ENCODE results near the gene LMF2.

Gene LMF2

DNA sequence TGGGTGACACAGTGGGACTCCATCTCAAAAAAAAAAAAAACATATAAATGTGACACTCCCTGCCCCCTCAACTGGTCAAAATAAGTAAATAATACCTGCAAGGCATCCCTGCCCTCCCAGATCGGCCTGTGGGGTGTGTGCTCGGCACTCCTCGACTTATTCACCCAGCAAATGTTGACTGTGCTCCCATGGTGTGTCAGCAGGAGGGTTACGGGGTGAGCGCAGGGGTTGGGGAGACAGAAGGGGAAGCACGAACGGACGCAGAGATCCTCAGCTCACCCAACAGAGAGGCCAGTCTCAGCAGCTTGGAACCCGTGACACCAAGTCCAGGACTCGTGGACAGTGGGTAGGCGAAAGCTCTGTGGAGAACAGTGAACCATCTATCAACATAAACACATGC, 27.8 kb downstream of the LMF2 start:
- H3K9me3 Mint-ChIP-seq: no peaks in the 10 kb centered on the region
- H3K27ac Mint-ChIP-seq: no peak overlapping the region
- H3K4me3 Mint-ChIP-seq: peak overlapping the region; percentile 62 to 71 (median 68)
- H3K4me1 Mint-ChIP-seq: peaks cover 8% of the 10 kb centered on the region
- H3K36me3 Mint-ChIP-seq (ENCODE audit: low read depth): no peaks in the 10 kb centered on the region
- TF ChIP-seq, protein P1, sequence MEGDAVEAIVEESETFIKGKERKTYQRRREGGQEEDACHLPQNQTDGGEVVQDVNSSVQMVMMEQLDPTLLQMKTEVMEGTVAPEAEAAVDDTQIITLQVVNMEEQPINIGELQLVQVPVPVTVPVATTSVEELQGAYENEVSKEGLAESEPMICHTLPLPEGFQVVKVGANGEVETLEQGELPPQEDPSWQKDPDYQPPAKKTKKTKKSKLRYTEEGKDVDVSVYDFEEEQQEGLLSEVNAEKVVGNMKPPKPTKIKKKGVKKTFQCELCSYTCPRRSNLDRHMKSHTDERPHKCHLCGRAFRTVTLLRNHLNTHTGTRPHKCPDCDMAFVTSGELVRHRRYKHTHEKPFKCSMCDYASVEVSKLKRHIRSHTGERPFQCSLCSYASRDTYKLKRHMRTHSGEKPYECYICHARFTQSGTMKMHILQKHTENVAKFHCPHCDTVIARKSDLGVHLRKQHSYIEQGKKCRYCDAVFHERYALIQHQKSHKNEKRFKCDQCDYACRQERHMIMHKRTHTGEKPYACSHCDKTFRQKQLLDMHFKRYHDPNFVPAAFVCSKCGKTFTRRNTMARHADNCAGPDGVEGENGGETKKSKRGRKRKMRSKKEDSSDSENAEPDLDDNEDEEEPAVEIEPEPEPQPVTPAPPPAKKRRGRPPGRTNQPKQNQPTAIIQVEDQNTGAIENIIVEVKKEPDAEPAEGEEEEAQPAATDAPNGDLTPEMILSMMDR (IDR thresholded peaks at IDR 0.05; ENCODE audit: unreplicated experiment in 3 of 3): no peak
- peaks cover 51% of the 10 kb centered on the region for H3K27me3 Mint-ChIP-seq (ENCODE audit: low read depth)

DNA sequence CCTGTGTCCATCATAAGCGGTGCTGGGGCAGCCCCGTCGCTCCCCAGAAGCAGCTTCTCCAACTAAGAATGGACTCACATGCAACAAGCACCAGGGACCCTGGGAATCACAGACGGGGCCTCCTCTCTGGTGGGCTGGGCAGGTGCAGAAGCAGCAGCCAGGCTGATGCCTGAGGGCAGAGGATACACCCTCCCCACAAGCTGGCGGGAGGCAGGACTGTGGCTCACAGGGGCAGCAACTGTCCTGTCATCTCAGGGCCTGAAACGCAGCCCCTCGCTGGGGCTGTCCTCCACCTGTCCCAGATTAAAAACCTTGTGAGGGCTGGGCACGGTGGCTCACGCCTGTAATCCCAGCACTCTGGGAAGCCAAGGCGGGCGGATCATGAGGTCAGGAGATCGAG, 29.6 kb downstream of the LMF2 start:
- Mint-ChIP-seq H3K27me3 (ENCODE audit: low read depth) (peaks cover 49% of the 10 kb centered on the region), H3K4me3 (peak overlapping the region; percentile 37 to 85 (median 68)), H3K4me1 (peaks cover 22% of the 10 kb centered on the region), H3K27ac (no peak overlapping the region), H3K36me3 (ENCODE audit: low read depth) (no peaks in the 10 kb centered on the region), H3K9me3 (no peaks in the 10 kb centered on the region)
- TF ChIP-seq, protein P1 (IDR thresholded peaks at IDR 0.05; ENCODE audit: unreplicated experiment in 3 of 3): no peak

DNA sequence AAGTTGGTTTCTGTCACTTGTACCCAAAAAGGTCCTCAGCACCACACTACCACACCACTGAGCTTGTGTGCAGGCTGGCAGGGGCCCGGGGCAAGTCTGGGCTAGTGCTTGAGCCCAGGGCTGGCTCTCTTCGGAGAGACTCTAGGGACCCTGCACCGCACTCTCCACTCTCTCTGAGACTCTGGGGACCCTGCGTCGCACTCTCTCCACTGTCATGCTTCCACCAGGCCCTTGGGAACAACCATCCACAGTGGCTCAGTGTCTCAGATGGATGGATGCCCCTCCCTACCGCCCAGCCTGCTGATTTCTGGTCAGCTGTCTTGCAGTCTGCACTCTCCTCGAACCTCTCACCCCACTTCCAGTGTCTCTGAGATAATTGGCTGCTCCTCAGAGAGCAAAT, 30.6 kb downstream of the LMF2 start:
- Mint-ChIP-seq H3K4me3 (peak overlapping the region; percentile 72 to 86 (median 85)), H3K36me3 (ENCODE audit: low read depth) (no peaks in the 10 kb centered on the region), H3K27ac (peak overlapping the region in 1 of 3 experiments; percentile 47), H3K9me3 (no peaks in the 10 kb centered on the region), H3K4me1 (peaks cover 29% of the 10 kb centered on the region), H3K27me3 (ENCODE audit: low read depth) (peaks cover 44% of the 10 kb centered on the region)
- TF ChIP-seq, protein P1 (IDR thresholded peaks at IDR 0.05; ENCODE audit: unreplicated experiment in 3 of 3): no peak

DNA sequence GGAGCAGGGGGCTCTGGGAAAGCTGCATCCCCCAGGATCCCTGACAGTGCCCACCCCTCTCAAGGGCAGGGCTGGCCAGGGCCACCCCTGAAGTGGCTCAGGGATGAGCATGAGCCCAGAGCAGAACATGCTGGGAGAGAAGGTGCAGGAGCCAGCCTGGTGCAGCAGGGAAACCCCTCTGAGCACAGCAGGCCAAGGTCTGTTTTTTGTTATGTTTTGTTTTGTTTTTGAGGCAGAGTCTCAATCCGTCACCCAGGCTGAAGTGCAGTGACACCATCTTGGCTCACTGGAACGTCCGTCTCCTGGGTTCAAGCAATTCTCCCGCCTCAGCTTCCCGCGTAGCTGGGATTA, 31.9 kb downstream of the LMF2 start:
- Mint-ChIP-seq H3K27me3 (ENCODE audit: low read depth) (peaks cover 39% of the 10 kb centered on the region), H3K9me3 (no peaks in the 10 kb centered on the region), H3K4me3 (peak overlapping the region; percentile 72 to 86 (median 85)), H3K27ac (peak overlapping the region in 2 of 3 experiments; percentile 40 to 51), H3K4me1 (peaks cover 34% of the 10 kb centered on the region), H3K36me3 (ENCODE audit: low read depth) (no peaks in the 10 kb centered on the region)
- TF ChIP-seq, protein P1 (IDR thresholded peaks at IDR 0.05; ENCODE audit: unreplicated experiment in 3 of 3): no peak

DNA sequence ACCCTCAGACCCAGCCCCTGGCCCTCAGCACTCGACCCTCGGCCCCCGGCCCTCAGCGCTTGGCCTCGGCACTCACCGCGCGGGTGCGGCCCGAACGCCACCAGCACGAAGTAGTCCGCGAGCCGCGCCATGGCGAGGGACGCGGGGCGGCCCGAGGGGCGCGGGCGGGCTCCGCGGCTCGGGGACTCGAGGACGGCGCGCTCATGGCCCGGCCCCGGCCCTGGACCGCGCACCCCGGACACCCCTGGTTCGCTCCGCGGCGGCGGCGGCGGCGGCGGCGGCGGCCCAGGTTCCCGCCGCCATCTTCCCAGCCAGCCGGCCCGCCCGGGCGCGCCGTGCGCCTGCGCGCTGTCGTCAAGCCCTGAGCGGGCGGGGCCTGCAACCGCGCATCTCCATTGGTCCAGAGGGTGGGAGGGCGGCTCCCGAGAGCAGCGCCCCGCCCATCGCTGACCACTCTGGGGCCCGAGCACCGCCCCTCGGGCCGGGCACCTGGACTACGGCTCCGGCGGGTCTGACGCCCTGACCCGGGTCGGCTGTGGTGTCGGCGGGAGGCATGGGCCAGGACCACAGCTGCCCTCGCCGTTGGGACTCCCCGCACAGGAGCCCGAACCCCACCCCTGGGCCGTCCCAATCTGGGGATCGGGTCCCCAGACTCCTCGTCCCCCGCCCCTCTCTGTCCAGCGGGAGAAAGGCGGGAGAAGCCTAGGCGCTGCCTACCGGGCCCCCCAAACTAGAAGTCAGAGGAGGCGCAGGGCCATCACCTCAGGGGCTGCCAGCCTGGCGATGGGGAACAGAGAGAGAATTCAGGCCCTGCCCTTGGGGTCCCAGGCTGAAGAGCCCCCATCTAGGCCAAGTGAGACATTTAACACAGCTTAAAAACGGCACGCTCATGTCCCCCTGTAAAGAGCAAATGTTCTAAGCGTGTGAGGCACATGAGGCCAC, 32.5 kb downstream of the LMF2 start, which contains the start of gene SBF1:
SBF1 (minus strand) TSS at position 326 of the 942 bp plus-strand sequence; CDS start at position 131, 195 bp downstream.
- no peaks in the 10 kb centered on the region for H3K9me3 Mint-ChIP-seq
- TF ChIP-seq, protein P1 (IDR thresholded peaks at IDR 0.05; ENCODE audit: unreplicated experiment in 3 of 3): no peak
- H3K4me3 Mint-ChIP-seq: peak within 1 kb of the TSS; percentile 90 to 97 (median 92)
- no peaks in the 10 kb centered on the region for H3K36me3 Mint-ChIP-seq (ENCODE audit: low read depth)
- H3K27me3 Mint-ChIP-seq (ENCODE audit: low read depth): peaks cover 33% of the 10 kb centered on the region
- peaks cover 39% of the 10 kb centered on the region for H3K4me1 Mint-ChIP-seq
- peak within 1 kb of the TSS; percentile 7 to 51 (median 40) for H3K27ac Mint-ChIP-seq

All from nephron (organoid).